Measurements from ENCODE around the gene KRT20.
A peak's percentile ranks its signal among the peaks of the same experiment; 100 is the strongest.
"Not testable (repeated sequence)": the region's sequence is repeated elsewhere in the genome, so short reads cannot be mapped to it uniquely, and the experiment has no call there.

KRT20 gene

GRCh38 chr17:40884708-40885512 is at the start of gene KRT20:
Gene KRT20, minus strand, starts transcription at chr17:40885242. Its CDS starts 57 bp downstream, at chr17:40885185.
- no peak for DNase-seq

- DNase-seq = no peak
These were observed 47.6 kb upstream of the KRT20 start for GRCh38 chr17:40932608-40933007.

DNA sequence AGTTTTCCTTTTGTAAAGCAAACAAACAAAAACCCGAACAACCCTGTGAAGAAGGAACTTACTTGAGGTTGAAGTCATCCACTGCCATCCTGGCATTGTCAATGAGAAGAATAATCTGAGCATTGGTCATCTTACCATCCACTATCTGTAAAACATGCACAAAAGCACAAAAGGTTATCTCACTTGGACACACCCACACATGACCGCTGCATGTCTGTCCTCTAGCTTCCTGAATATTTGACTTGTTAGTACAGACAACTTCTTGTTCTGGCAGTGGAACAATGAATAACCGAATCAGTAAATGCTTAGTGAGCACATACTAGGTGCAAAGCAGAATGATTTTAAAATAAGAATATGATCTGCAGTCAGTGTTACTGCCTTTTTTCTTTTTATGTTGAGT is 46.3 kb upstream of the KRT20 start:
- DNase-seq = no peak

GRCh38 chr17:40926341-40926740 is 41.3 kb upstream of the KRT20 start:
- DNase-seq = no peak

DNA sequence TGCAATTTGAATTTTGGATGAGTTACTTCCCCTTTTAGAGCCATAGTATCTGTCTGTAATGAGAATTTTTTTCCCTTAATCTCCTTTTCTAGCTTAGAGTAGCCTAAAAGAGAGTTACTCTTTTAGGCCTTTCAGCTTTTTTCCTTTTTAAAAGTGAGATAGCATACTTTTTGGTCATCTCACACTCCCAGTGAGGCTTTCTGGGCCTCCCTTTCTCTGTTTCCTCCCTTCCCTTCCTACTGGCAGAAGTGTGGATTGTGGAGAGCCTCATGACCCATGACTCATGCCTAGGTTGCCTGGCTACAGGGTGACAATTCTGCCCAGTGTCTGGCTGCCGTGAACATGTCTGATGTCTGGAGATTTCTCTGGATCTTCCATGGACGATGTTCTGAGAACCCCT is 37.2 kb upstream of the KRT20 start:
- no peak for DNase-seq

- no peak for DNase-seq
These were observed 36.0 kb upstream of the KRT20 start for GRCh38 chr17:40921026-40921425.

DNA sequence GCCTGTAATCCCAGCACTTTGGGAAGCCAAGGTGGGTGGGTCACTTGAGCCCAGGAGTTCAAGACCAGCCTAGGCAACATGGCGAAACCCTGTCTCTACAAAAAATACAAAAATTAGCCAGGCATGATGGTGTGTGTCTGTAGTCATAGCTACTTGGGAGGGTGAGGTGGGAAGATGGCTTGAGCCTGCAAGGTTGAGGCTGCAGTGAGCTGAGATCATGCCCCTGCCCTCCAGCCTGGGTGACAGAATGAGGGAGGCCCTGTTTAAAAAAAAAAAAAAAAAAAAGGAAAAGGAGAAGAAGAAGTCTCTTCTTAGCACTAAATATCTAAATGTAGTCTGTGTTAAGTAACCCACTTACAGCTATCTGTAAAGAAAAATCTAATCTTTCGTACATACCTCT is 32.1 kb upstream of the KRT20 start:
- DNase-seq = not testable (repeated sequence)

DNA sequence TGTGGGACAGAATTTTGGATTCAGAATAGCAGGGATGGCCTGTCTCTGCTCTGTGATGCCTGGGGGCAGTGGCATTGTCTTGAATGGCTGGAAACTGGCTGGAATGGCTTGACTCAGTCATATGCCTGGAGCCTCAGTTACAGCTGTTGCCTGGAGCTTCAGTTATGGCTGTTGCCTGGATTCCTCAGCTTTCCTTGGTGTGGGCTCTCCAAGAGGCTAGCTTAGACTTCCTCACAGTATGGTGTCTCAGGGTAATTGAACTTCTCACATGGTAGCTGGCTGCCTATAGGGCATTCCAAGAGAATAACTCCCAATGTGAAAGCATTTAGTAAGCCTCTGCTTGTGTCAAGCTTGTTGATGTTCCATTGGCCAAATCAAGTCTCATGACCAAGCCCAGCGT is 31.3 kb upstream of the KRT20 start:
- no peak for DNase-seq

DNA sequence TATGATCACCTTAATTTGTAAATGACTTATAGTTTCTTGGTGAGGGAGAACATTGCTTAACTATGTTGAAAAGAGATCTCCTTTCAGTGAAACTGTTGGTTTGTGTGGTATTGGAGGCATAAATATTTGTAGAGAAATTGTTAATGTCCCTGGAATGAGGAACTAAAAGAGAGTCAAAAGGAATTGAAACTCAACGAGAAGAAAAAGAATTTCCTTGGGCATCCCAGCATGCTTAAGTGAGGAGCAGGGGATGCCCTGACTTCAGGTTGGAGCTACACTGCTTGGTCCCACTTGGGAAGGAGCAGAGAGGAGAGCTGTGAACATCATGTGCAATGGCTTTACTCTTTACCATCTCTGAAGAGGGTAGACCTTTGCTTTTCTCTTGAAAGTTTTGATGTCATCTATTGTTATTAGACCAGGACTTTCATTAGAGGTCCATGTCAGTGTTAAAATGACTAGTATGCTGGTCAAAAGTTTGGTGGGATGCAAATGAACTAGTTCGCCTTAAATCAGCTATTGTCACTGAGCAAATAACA is 30.7 kb upstream of the KRT20 start:
- DNase-seq = no peak

- DNase-seq = no peak
These were observed 30.2 kb upstream of the KRT20 start for GRCh38 chr17:40915199-40915661.

- DNase-seq = no peak
These were observed 29.2 kb upstream of the KRT20 start for GRCh38 chr17:40914075-40914855.

DNA sequence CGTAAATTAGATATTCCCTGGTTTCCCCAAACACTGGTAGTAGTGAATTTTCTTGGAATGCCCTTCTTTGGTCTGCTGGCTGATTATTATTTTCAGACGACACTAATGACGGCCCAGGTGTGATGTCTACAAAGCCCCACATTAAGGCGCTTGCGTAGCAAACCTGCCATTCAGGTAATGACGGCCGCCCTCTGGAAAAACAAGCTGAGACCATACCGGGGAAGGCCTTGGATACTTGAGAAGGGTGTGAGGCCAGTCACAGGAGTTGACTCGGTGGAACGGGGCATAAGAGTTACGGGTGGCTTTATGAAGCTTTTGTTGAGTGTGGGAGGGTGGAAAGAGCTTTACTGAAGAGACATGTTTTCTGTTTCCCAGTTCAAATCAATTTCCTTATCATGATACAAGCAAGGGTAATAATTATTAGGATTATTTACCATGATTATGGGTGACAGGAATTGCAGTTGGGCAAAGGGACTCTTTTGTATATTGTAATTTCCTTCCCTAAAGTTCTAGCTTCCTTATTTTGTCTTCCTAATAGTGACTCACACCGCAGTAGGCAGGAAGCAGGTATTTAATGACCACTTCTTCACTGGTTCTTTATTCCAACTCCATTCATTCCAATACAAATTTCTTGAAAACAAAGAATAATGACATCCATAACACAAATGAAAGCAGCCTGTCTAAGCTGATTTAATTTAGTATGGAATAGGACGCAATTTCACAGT is 27.6 kb upstream of the KRT20 start:
- DNase-seq = no peak

DNA sequence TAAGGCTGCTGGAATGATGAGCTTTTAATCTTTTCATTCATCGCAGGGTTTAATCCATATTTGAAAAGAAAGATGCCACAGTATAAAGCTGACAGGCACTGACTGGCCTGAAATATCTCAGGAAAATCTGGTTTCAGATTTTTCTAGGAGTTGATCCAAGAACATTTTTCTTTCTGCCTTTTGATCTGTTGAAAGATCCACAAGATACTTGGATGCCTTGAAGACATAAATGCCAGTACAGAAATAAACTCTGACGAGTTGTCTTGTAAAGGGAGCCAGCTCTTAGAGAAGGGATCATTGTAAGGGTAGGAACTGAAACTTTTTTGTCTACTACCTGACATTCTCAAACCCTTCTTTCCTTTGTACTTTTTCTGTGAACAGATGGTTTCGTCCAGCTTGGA is 25.4 kb upstream of the KRT20 start:
- no peak for DNase-seq

DNA sequence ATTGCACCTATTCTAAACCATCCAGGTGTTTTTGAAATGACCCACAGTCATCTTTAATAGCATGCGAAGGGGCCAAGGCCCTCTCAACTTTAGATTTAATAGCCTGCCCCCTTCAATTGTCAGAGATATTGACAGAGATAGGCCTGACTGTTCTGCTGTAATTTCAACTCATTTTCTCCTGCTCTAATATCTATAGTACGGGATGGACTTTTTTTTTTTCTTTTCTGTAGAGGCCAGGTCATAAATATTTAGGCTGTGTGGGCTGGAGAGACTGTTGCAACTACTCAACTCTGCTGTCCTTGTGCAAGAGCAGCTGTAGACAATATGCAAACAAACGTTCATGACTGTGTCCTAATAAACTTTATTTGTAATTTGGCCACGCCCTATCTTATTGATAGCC is 24.7 kb upstream of the KRT20 start:
- no peak for DNase-seq

GRCh38 chr17:40909351-40909750 is 24.3 kb upstream of the KRT20 start:
- peak; percentile 20 to 56 for DNase-seq

DNA sequence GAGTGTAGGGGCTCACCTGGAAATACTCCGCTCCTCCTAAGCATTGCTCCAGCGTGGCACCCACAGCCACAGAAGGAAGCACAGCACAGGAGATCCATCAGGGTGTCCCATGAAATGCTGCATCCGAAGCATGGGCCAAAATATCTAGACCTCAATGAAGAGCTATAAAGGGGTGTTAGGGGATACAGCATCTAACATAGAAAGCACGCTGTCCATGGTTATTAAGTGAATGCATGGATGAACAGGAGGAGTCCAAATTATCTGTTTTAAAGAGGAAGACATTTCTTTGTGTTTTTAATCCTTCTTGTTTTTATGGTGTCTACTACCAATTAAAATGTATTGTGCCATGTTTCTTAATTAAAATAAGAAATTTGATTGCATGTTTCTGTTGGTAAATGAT is 21.6 kb upstream of the KRT20 start:
- no peak for DNase-seq

- DNase-seq = no peak
These were observed 20.3 kb upstream of the KRT20 start for GRCh38 chr17:40905370-40905769.

- no peak for DNase-seq
These were observed 18.2 kb upstream of the KRT20 start for GRCh38 chr17:40903129-40903847.

DNA sequence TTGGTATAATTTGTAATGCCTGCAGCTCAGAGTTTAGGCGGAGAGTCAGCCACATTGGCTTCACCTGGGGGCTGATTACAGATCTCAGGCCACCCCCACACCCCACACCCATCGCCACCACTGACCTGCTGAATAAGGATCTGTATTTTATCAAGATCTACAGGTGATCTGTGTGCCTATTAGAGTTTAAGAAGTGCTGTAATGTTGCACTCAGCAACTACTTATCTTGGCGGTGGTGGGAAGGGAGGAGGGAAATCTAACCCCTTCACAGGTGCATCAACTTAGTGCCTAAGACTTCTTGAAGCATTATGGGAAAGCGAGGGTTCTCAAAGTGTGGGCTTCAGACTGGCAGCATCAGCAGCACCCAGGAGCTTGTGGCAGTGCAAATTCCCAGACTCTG is 17.5 kb upstream of the KRT20 start:
- no peak for DNase-seq

DNA sequence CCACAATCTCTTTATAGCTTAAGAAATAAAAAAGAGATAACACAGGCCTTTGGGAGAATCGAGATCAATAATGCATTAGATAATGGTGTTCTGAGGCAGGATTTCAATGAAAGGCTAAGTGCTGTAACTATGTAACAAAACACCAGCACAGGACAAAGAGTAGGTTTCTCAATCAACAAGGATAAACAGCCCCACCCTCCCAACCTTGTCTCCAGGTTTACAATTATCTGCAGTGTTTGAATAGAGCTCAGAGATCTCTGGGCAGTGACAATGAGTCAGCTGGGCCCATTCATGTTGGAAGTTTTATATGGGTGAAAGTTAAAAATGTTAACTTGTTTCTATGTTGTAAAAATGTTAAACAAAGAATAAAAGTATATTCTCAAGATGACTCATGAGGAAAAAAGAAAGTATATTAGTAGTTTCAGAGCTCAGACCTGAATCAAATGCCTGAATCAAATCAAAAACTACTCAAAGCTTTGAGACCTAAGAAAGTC is 17.0 kb upstream of the KRT20 start:
- DNase-seq = peak; percentile 20 to 63

DNA sequence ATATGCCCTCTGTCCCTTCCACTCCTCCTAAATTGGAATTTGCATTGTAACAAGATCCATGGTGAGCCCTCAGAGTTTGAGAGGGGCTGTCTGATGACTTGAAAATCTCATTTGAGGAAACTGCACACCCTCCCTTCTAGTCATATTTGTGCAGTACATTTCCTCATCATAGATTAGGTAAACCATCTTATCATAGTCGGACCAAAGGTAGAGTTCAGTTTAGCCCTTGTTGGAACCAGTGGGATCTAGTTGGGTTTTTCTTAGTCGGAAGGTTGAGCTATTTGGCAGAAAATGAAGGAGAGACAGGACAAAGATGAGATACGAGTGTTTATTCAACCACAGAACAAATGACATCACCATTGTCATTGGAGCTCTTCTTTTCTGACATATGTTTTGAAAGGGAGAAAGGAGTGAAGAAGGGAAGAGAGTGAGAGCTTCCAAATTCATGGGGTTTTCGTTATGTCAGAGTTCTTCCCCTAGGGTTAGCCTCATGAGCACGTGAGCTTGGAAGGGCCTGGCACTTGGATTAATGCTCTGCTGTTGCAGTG is 15.8 kb upstream of the KRT20 start:
- DNase-seq = no peak

GRCh38 chr17:40896916-40897455 is 11.9 kb upstream of the KRT20 start:
- no peak for DNase-seq
